H1 (cell line): Measurements from ENCODE around the gene HAGH.

ENCODE experiments used
- ATF2 ChIP-seq: IDR thresholded peaks from 2 replicates; pipeline ENCODE4 v1.6.1; 2012; ENCODE audit warnings: low read length, inconsistent platforms
- CEBPB ChIP-seq: IDR thresholded peaks from 2 replicates; pipeline ENCODE4 v1.6.1; 2012; ENCODE audit warnings: low read depth, low read length
- CHD2 ChIP-seq: IDR thresholded peaks from 2 replicates; pipeline ENCODE4 v1.6.1; 2012; ENCODE audit warnings: low read length, improper control_type of control experiment
- CTCF ChIP-seq, 3 experiments: IDR thresholded peaks; 1 replicate in 2 of 3; 2 replicates in 1 of 3; pipeline versions ENCODE4 v1.5.1 to v1.6.1; 2011; ENCODE audit warnings: low read length in 3 of 3, mild to moderate bottlenecking in 3 of 3, inconsistent platforms in 2 of 3, low read depth in 1 of 3, moderate library complexity in 1 of 3; ENCODE audit not compliant: insufficient read depth in 1 of 3; ENCODE audit errors: control extremely low read depth in 1 of 3
- HDAC2 ChIP-seq, 2 experiments: fragments of 300-600 bp in 1 of 2; sonication (generic) in 1 of 2; IDR thresholded peaks; 2 replicates each; pipeline ENCODE4 v1.6.1; 2011 to 2012; ENCODE audit warnings: low read depth in 2 of 2, low read length in 2 of 2, mild to moderate bottlenecking in 2 of 2, moderate library complexity in 2 of 2, borderline replicate concordance in 1 of 2, inconsistent platforms in 1 of 2
- POLR2A ChIP-seq, 2 experiments: IDR thresholded peaks; 1 replicate in 1 of 2; 2 replicates in 1 of 2; pipeline ENCODE4 v1.6.1; 2011; ENCODE audit warnings: low read depth in 2 of 2, low read length in 2 of 2, mild to moderate bottlenecking in 2 of 2; ENCODE audit errors: control extremely low read depth in 1 of 2
- POLR2AphosphoS5 ChIP-seq: IDR thresholded peaks from 2 replicates; pipeline ENCODE4 v1.6.1; 2011; ENCODE audit warnings: low read depth, low read length

- TF ChIP-seq POLR2A (IDR thresholded peaks at IDR 0.05; ENCODE audit: control extremely low read depth in 1 of 2, low read depth in 2 of 2, low read length in 2 of 2) (no peak), CEBPB (no peak), CTCF (IDR thresholded peaks at IDR 0.05; ENCODE audit: control extremely low read depth in 1 of 3, insufficient read depth in 1 of 3, low read depth in 1 of 3, low read length in 3 of 3) (no peak), CHD2 (no peak), ATF2 (no peak), POLR2AphosphoS5 (no peak), HDAC2 (IDR thresholded peaks at IDR 0.05; ENCODE audit: borderline replicate concordance in 1 of 2, low read depth in 2 of 2, low read length in 2 of 2) (no peak)
Measured at GRCh38 chr16:1788708-1789100, 37.9 kb downstream of the HAGH start.
